GM18907 (cell line): Measurements from ENCODE around the gene RNU4-1.

ENCODE experiments used
- ATAC-seq: cut with Tn5 transposase; IDR thresholded peaks from one replicate; pipeline ENCODE4 v1.9.1; 2021; ENCODE audit warnings: mild to moderate bottlenecking, moderate library complexity; ENCODE audit not compliant: unreplicated experiment

RNU4-1 gene

GRCh38 chr12:120290609-120291305, 2.3 kb downstream of the RNU4-1 start:
- ATAC-seq: no peak

- ATAC-seq: no peak
Measured at GRCh38 chr12:120287491-120287890, 5.5 kb downstream of the RNU4-1 start.

- no peak for ATAC-seq
Measured at GRCh38 chr12:120286768-120287490, 6.1 kb downstream of the RNU4-1 start.

- ATAC-seq: no peak
Measured at GRCh38 chr12:120284381-120284780, 8.7 kb downstream of the RNU4-1 start.

- ATAC-seq: no peak
Measured at GRCh38 chr12:120283318-120283717, 9.7 kb downstream of the RNU4-1 start.

- no peak for ATAC-seq
Measured at GRCh38 chr12:120278137-120279069, 14.6 kb downstream of the RNU4-1 start.

GRCh38 chr12:120276734-120277133, 16.3 kb downstream of the RNU4-1 start:
- no peak for ATAC-seq

GRCh38 chr12:120267736-120268135, 25.3 kb downstream of the RNU4-1 start:
- ATAC-seq: no peak

GRCh38 chr12:120266180-120266870, 26.7 kb downstream of the RNU4-1 start:
- ATAC-seq: no peak

GRCh38 chr12:120265473-120266179, 27.4 kb downstream of the RNU4-1 start, which contains the start of gene PXN:
Gene PXN (minus strand): TSS chr12:120265730. CDS start chr12:120265629, 101 bp downstream.
- ATAC-seq: peak; percentile 73

GRCh38 chr12:120264904-120265472, 28.0 kb downstream of the RNU4-1 start:
- ATAC-seq: peak; percentile 33

- ATAC-seq: no peak
Measured at GRCh38 chr12:120264086-120264903, 28.7 kb downstream of the RNU4-1 start.

GRCh38 chr12:120263748-120264085, 29.3 kb downstream of the RNU4-1 start:
- ATAC-seq: no peak

GRCh38 chr12:120262852-120263747, 29.9 kb downstream of the RNU4-1 start:
- no peak for ATAC-seq

- ATAC-seq: no peak
Measured at GRCh38 chr12:120261951-120262851, 30.8 kb downstream of the RNU4-1 start.

- no peak for ATAC-seq
Measured at GRCh38 chr12:120260607-120261006, 32.4 kb downstream of the RNU4-1 start.
